SK-N-DZ (cell line): ENCODE data around the gene HDLBP.

ENCODE experiments used
- DNase-seq: peaks from one replicate; pipeline ENCODE4 v3.0.0-alpha.2; 2015; ENCODE audit warnings: low spot score

The HDLBP gene

DNA sequence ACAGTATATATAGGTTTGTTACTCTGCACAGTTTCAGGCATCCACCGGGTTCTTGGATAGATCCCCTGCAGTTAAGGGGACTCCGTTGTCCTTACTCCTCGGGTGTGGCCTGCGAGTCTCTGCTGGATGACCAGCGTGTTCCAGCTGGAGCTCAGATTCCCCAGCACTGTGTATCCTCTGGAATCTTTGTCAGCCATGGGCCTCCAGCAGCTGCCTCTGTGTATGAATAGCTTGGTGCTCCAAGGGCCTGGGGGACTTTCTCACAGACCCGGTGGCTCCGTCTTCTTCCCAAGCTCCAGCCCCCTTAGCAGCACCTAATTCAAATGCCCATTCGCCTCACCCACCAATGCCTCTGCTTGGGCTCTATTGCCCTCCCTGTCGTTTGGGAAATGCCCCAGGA, 120.7 kb downstream of the HDLBP start:
- no peak for DNase-seq

DNA sequence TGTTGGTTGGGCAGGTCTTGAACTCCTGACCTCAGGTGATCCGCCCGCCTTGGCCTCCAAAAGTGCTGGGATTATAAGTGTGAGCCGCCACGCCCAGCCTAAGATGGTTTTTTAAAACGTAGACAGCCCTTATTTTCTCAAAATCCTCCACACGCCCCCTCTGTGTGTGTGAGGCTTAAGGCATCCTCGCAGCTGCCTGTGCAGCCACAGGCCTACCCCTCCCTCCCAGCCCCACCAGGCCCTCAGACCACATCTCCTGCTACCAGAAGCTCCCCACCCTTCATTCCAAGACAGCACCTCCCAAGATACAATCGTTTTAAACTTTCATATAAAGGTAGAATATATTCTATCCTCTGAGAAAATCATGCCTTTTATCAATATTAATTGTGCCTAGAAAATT, 122.2 kb downstream of the HDLBP start:
- no peak for DNase-seq

DNA sequence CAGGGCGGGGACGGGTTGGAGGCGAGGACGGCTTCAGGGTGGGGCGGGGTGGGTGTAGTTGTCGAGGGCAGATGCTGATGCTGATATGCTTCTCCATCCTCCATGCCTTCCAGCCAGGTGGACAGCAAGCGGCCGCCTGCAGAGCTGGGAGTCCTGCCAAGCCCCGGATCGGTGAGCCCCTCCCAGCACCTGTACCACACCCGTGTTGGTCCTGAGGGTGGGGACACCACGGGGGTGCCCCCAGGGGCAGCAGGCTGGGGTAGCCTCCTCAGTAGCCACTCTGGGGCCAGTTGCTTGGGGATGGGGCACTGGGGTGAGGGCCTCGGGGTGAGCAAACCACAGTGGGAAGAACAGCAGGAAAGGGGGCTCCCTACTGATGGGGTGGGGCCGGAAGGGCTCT, 124.4 kb downstream of the HDLBP start:
- DNase-seq, result no peak

DNA sequence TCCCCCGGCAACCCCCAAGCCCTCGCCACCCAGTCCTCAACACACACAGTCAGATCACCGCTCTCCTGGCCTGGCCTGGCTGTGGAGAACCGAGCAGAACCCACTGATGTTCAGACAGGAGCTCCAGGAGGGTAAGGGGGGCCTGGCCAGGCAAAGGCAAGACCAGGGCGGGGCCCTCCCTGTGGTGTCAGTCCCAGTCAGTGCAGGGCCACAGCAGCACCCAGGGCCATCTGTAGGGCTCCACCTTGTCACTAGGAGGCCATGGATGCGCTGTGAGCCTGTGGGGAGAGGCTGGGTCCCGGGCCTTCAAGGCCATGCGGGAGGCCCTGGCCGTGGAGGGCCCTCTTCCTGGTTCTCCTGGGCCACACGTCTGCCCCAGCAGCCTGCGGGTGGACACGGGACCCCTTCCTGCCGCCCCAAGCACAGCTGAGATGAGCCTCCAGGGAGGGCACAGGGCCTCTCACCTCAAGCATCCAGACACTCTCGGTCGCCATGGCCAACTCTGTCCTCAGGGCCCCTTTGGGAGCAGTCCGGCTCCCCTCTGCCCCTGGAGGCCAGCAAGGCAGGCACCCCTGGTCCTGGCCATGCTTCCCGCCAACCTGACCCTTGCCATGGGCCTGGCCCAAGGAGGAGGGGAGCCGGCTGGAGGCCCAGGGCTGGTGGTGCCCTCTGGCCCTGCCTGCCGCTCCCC, 125.0 kb downstream of the HDLBP start:
- DNase-seq, result no peak

GRCh38 chr2:241189856-241190201, 125.6 kb downstream of the HDLBP start:
- DNase-seq, result no peak

DNA sequence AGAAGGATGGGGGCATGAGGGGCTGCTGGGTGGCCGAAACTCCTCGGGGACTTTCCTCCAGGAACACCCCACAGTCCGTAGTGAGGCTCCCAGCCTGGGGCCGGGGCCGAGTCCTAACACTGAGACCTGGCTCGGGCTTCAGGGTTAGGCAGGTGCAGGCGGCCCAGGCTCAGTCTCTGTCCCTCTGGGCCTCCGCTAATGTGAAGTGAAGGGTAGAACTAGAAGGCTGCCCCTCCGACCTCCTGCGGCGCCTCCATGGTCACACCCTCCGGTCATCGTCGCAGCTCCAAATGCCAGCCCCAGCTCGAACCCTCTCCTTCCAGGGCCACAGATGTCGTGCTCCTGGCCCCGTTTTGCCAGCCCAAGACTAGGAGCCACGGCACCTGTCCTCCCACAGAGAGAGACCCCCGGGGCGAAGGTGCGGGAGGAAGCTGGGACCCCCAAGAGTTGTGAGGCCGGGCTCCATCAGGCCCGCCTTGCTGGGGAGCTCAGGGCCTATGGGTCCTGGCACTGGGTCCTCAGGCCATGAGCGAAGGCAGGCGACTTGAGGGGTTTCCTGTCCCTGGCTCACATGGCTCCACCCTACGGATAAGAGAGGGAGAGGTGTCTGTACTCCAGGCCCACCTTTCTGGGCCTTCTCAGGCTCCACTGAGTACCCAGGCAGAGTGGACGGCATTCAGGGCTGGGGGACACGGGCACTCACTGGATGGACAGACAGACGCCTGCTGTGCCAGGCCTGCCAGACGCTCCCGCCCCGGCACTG, 126.2 kb downstream of the HDLBP start:
- no peak for DNase-seq

- no peak for DNase-seq
These were observed 126.9 kb downstream of the HDLBP start, which contains the start of gene ANO7 for GRCh38 chr2:241188361-241189092. Gene ANO7, plus strand, starts transcription at chr2:241188677. Its CDS starts 1,387 bp downstream, at chr2:241190064.

GRCh38 chr2:241187918-241188234, 127.6 kb downstream of the HDLBP start:
- DNase-seq, result no peak

GRCh38 chr2:241187101-241187917, 128.2 kb downstream of the HDLBP start:
- DNase-seq, result peak; percentile 50

DNA sequence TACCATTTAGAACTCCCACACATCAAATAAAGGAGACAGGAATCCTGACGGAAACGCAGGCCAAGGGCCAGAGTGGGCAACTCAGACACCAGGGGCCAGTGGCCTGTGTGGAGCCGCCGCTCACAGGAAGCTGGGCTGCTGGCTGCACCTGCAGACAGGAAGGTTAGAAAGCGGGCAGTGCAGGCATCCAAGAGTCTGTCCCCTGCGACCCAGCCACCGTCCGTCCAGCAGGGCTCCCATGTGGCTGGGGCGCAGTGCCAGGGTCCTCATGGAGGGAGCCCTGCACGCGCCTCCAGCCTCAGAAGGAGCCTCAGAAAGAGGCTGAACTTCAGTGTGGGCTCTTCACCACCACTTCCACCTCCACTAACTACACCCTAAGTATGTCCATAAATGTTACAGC, 129.5 kb downstream of the HDLBP start:
- no peak for DNase-seq

DNA sequence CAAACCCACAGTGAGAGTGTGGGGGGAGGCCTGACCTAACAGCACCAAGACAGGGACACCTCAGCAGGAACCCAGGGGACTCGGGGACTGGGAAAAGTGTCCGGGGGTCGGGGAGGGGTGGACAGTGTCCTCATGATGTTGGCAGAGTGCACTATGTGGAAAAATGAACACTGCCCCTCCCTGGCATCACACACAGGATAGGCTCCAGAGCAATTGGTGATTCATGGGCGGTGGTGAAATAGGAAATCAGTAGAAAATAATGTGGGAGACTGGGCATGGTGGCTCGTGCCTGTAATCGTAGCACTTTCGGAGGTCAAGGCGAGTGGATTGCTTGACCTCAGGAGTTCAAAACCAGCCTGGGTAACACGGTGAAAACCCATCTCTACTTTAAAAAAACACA, 130.6 kb downstream of the HDLBP start:
- no peak for DNase-seq

DNA sequence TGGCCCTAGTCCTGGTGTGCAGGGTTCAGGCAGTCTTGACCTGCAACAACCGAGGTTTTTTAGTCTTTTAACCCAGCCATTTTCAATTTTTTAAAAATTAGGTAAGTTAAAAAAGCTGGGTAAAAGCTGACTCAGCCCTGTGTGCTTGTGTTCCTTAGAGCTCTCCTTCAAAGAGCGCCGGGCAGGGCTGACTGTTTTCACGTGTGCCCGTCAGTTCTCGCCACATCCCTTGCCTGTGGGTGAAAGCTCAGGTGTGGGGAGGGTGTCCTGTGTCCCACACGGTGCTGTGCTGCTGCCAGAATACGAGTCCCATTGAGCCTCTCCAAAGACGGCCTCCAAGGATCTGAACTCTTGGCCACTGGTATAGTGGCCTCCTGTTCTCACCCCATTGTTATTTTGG, 132.3 kb downstream of the HDLBP start:
- no peak for DNase-seq

- DNase-seq, result no peak
These were observed 132.8 kb downstream of the HDLBP start for GRCh38 chr2:241182531-241183133.

- no peak for DNase-seq
These were observed 133.3 kb downstream of the HDLBP start for GRCh38 chr2:241182126-241182525.

GRCh38 chr2:241180495-241180894, 135.0 kb downstream of the HDLBP start:
- DNase-seq, result no peak

DNA sequence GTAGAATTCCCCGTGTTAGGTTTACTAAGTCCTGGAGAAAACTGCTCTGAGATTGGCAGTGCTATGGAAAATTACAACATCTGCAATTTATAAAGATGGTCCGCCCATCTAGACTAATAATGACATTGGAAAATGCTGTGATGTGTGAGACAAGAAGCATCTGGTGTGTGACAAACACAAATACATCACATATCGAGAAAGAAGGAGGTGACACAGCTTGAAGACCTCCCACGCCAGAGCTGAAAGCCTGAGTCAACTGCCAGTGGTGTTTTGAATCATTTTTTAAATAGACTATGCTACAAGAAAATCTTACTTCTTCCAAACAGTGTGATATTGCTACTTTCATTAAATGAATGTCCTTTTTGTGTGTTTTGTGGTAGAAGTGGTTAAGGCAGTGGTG, 135.6 kb downstream of the HDLBP start:
- DNase-seq, result no peak

DNA sequence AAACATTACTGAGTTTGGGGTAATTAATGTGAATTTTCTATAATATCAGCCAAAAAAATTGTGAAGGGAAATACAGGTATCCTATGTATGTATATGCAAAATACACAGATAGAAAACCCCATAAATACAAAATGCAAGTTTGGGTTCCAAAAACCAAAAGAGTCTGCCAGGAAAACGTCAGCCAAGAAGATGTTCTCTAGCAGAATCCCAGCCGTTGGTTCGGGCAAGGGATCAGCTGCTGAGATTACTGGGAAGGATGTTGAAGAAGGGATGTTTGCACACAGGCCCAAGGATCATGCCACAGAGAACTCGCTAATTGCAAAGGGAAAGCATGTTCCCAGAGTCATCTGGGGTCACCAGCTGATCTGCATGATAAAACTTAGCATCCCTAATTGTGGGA, 136.5 kb downstream of the HDLBP start:
- DNase-seq, result no peak

GRCh38 chr2:241177526-241178334, 137.7 kb downstream of the HDLBP start:
- DNase-seq, result no peak
